Smooth muscle cell (in vitro differentiated cells): ENCODE results near the gene DIAPH2. TPM values are rescaled to one million over a fixed set of nuclear protein-coding genes. Genes with fewer than 3 reads are reported as not detected.

Experiments used
- DNase-seq: peaks from one replicate; lab custom pipeline; 2025; ENCODE audit not compliant: unreplicated experiment; lab: John Stamatoyannopoulos, UW
- H2AFZ ChIP-seq: fragments of 200-600 bp; sonication (generic); 2 replicates; pipeline ENCODE4 v1.6.0; 2016; ENCODE audit warnings: antibody characterized with exemption, low read depth, mild to moderate bottlenecking
- H3F3A ChIP-seq: fragments of 200-600 bp; sonication (generic); 2 replicates; pipeline ENCODE4 v1.6.0; 2017; ENCODE audit warnings: antibody characterized with exemption, low read depth
- H3K27ac ChIP-seq: fragments of 200-600 bp; sonication (generic); 2 replicates; pipeline ENCODE4 v1.5.1; 2016; ENCODE audit warnings: low read depth, mild to moderate bottlenecking
- H3K27me3 ChIP-seq: fragments of 200-600 bp; sonication (generic); 2 replicates; pipeline ENCODE4 v1.6.1; 2016; ENCODE audit warnings: low read depth, mild to moderate bottlenecking
- H3K36me3 ChIP-seq: fragments of 200-600 bp; sonication (generic); 2 replicates; pipeline ENCODE4 v1.5.1; 2016; ENCODE audit warnings: low read depth
- H3K4me1 ChIP-seq: fragments of 200-600 bp; sonication (generic); 2 replicates; pipeline ENCODE4 v1.5.1; 2016; ENCODE audit warnings: low read depth
- H3K4me2 ChIP-seq: fragments of 200-600 bp; sonication (generic); 2 replicates; pipeline ENCODE4 v1.6.0; 2016; ENCODE audit warnings: mild to moderate bottlenecking
- H3K4me3 ChIP-seq: fragments of 200-600 bp; sonication (generic); 2 replicates; pipeline ENCODE4 v1.5.1; 2016; ENCODE audit warnings: mild to moderate bottlenecking
- H3K79me2 ChIP-seq: fragments of 200-600 bp; sonication (generic); 2 replicates; pipeline ENCODE4 v1.6.0; 2016; ENCODE audit warnings: low read depth, mild to moderate bottlenecking
- H3K9ac ChIP-seq: fragments of 200-600 bp; sonication (generic); 2 replicates; pipeline ENCODE4 v1.6.0; 2016; ENCODE audit warnings: low read depth
- H3K9me3 ChIP-seq: fragments of 200-600 bp; sonication (generic); replicated peaks from 2 replicates; pipeline ENCODE4 v1.5.1; 2016; ENCODE audit warnings: low read depth
- H4K20me1 ChIP-seq: fragments of 200-600 bp; sonication (generic); 2 replicates; pipeline ENCODE4 v1.6.0; 2016; ENCODE audit warnings: low read depth
- WGBS: methylation state at CpG from one replicate; pipeline ENCODE4 v1.1.7; 2016; ENCODE audit warnings: low lambda C conversion rate; 5-methylcytosine and 5-hydroxymethylcytosine counted together
- polyA plus RNA-seq: library from polyadenylated mRNA; unstranded; fragments of >200 nt; fragmentation: Nextera tagmentation; extraction: Ambion mirVana; gene quantifications from 2 replicates; pipeline ENCODE4 v1.2.1, GENCODE V29; 2016
- total RNA-seq: library from RNA; depleted of rRNA; stranded (reverse); fragments of >200 nt; gene quantifications from 2 replicates; pipeline ENCODE4 v1.2.3, GENCODE V29; 2014
- TF ChIP-seq, protein P1 (sequence below): fragments of 200-600 bp; sonication (generic); IDR thresholded peaks from 2 replicates; pipeline ENCODE4 v1.5.1; 2017; ENCODE audit warnings: borderline replicate concordance, mild to moderate bottlenecking, antibody characterized with exemption; ENCODE audit not compliant: insufficient read depth, poor library complexity, severe bottlenecking

DIAPH2 gene
- total and polyA plus RNA-seq, 2 experiments from 2014 or later, result 12.8 to 19.9 TPM

DNA sequence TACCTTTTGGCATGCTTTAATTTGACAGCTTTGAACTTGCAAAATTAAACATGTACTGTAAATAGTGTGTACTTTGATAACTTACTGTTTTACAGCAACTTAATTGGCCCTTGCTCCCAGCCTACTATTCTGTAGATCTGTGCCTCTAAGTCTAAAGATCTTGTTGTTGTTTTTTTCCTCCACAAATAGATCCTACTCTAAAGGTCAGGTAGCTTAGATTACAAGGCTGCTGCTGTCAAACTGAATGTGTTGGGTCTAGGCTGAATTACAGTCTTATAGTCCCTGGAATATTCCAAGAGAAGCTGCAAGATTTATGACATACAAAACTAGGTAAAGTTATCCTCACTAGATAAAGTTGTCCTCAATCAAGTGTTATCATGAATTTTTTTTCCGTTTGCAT lies 18.7 kb downstream of the DIAPH2 start:
- Histone ChIP-seq H3K9me3 (no peaks in the 10 kb centered on the region), H3K36me3 (no peaks in the 10 kb centered on the region), H3K27me3 (no peaks in the 10 kb centered on the region), H3K9ac (no peak overlapping the region), H3F3A (peaks cover 6% of the 10 kb centered on the region), H3K4me1 (no peaks in the 10 kb centered on the region), H2AFZ (no peak overlapping the region), H3K79me2 (no peaks in the 10 kb centered on the region), H3K4me3 (no peak overlapping the region), H4K20me1 (no peaks in the 10 kb centered on the region), H3K4me2 (no peak overlapping the region), H3K27ac (peak overlapping the region; percentile 87)
- DNase-seq, result no peak
- WGBS, result 58% methylated on average over 1 of the region's 1 CpG
- TF ChIP-seq, protein P1, sequence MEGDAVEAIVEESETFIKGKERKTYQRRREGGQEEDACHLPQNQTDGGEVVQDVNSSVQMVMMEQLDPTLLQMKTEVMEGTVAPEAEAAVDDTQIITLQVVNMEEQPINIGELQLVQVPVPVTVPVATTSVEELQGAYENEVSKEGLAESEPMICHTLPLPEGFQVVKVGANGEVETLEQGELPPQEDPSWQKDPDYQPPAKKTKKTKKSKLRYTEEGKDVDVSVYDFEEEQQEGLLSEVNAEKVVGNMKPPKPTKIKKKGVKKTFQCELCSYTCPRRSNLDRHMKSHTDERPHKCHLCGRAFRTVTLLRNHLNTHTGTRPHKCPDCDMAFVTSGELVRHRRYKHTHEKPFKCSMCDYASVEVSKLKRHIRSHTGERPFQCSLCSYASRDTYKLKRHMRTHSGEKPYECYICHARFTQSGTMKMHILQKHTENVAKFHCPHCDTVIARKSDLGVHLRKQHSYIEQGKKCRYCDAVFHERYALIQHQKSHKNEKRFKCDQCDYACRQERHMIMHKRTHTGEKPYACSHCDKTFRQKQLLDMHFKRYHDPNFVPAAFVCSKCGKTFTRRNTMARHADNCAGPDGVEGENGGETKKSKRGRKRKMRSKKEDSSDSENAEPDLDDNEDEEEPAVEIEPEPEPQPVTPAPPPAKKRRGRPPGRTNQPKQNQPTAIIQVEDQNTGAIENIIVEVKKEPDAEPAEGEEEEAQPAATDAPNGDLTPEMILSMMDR, result no peak

GRCh38 chrX:96703816-96704215 lies 19.2 kb downstream of the DIAPH2 start:
- no peaks in the 10 kb centered on the region for H3K27me3 ChIP-seq
- peaks cover 6% of the 10 kb centered on the region for H3F3A ChIP-seq
- no peaks in the 10 kb centered on the region for H3K79me2 ChIP-seq
- H3K4me3 ChIP-seq, result no peak overlapping the region
- no peaks in the 10 kb centered on the region for H4K20me1 ChIP-seq
- no peaks in the 10 kb centered on the region for H3K36me3 ChIP-seq
- DNase-seq, result no peak
- no peaks in the 10 kb centered on the region for H3K9me3 ChIP-seq
- TF ChIP-seq, protein P1, result no peak
- no peaks in the 10 kb centered on the region for H3K4me1 ChIP-seq
- no peak overlapping the region for H2AFZ ChIP-seq
- peak overlapping the region; percentile 87 for H3K27ac ChIP-seq
- peak overlapping the region; percentile 32 for H3K4me2 ChIP-seq
- 15% methylated on average over 1 of the region's 1 CpG for WGBS
- peak overlapping the region; percentile 26 for H3K9ac ChIP-seq

- H4K20me1 ChIP-seq, result no peaks in the 10 kb centered on the region
- no peaks in the 10 kb centered on the region for H3K4me1 ChIP-seq
- H3K4me2 ChIP-seq, result peak overlapping the region; percentile 32
- H3K79me2 ChIP-seq, result no peaks in the 10 kb centered on the region
- H3K27ac ChIP-seq, result peak overlapping the region; percentile 87
- no peaks in the 10 kb centered on the region for H3K9me3 ChIP-seq
- H3F3A ChIP-seq, result peaks cover 6% of the 10 kb centered on the region
- no peak overlapping the region for H3K4me3 ChIP-seq
- H3K36me3 ChIP-seq, result no peaks in the 10 kb centered on the region
- no peak for DNase-seq
- WGBS, result 70% methylated on average over 2 of the region's 2 CpGs
- H3K9ac ChIP-seq, result peak overlapping the region; percentile 26
- no peaks in the 10 kb centered on the region for H3K27me3 ChIP-seq
- H2AFZ ChIP-seq, result no peak overlapping the region
- TF ChIP-seq, protein P1, result no peak
Observed at GRCh38 chrX:96704629-96705028, 20.0 kb downstream of the DIAPH2 start.

- Histone ChIP-seq H3K9ac (no peak overlapping the region), H2AFZ (no peak overlapping the region), H3K79me2 (no peaks in the 10 kb centered on the region)
Observed at GRCh38 chrX:96705905-96706304, 21.3 kb downstream of the DIAPH2 start.

More at GRCh38 chrX:96705905-96706304, 21.3 kb downstream of the DIAPH2 start:
- TF ChIP-seq, protein P1, result no peak
- no peak overlapping the region for H3K4me2 ChIP-seq
- H3K9me3 ChIP-seq, result no peaks in the 10 kb centered on the region
- H3K36me3 ChIP-seq, result no peaks in the 10 kb centered on the region
- DNase-seq, result no peak
- no peaks in the 10 kb centered on the region for H3K27me3 ChIP-seq
- no peak overlapping the region for H3K27ac ChIP-seq
- no peak overlapping the region for H3K4me3 ChIP-seq
- H3K4me1 ChIP-seq, result no peaks in the 10 kb centered on the region
- peaks cover 6% of the 10 kb centered on the region for H3F3A ChIP-seq
- H4K20me1 ChIP-seq, result no peaks in the 10 kb centered on the region
